Body of pancreas (tissue), 4 donors: ENCODE results near the gene DTWD2.

Experiments used
- POLR2A ChIP-seq, 3 donors: fragments of 450-650 bp; IDR thresholded peaks; one replicate each; pipeline ENCODE4 v1.6.1; 2016; ENCODE audit warnings: antibody characterized with exemption in 3 of 3, mild to moderate bottlenecking in 2 of 3
- TF ChIP-seq, protein P1 (sequence below), 7 experiments: fragments of 450-650 bp in 4 of 7; fragments of 200-600 bp in 3 of 7; sonication (generic) in 3 of 7; IDR thresholded peaks; one replicate each; pipeline ENCODE4 v1.5.1; 2016 to 2019; ENCODE audit warnings: antibody characterized with exemption in 7 of 7

- TF ChIP-seq, protein P1, sequence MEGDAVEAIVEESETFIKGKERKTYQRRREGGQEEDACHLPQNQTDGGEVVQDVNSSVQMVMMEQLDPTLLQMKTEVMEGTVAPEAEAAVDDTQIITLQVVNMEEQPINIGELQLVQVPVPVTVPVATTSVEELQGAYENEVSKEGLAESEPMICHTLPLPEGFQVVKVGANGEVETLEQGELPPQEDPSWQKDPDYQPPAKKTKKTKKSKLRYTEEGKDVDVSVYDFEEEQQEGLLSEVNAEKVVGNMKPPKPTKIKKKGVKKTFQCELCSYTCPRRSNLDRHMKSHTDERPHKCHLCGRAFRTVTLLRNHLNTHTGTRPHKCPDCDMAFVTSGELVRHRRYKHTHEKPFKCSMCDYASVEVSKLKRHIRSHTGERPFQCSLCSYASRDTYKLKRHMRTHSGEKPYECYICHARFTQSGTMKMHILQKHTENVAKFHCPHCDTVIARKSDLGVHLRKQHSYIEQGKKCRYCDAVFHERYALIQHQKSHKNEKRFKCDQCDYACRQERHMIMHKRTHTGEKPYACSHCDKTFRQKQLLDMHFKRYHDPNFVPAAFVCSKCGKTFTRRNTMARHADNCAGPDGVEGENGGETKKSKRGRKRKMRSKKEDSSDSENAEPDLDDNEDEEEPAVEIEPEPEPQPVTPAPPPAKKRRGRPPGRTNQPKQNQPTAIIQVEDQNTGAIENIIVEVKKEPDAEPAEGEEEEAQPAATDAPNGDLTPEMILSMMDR (IDR thresholded peaks at IDR 0.05), result no peak
- no peak for TF ChIP-seq POLR2A (IDR thresholded peaks at IDR 0.05)
These were observed 179.9 kb downstream of the DTWD2 start for GRCh38 chr5:118808441-118808840.
